ENCODE measurements around the gene CPXM2.
A peak's percentile ranks its signal among the peaks of the same experiment; 100 is the strongest.

CPXM2 gene

DNA sequence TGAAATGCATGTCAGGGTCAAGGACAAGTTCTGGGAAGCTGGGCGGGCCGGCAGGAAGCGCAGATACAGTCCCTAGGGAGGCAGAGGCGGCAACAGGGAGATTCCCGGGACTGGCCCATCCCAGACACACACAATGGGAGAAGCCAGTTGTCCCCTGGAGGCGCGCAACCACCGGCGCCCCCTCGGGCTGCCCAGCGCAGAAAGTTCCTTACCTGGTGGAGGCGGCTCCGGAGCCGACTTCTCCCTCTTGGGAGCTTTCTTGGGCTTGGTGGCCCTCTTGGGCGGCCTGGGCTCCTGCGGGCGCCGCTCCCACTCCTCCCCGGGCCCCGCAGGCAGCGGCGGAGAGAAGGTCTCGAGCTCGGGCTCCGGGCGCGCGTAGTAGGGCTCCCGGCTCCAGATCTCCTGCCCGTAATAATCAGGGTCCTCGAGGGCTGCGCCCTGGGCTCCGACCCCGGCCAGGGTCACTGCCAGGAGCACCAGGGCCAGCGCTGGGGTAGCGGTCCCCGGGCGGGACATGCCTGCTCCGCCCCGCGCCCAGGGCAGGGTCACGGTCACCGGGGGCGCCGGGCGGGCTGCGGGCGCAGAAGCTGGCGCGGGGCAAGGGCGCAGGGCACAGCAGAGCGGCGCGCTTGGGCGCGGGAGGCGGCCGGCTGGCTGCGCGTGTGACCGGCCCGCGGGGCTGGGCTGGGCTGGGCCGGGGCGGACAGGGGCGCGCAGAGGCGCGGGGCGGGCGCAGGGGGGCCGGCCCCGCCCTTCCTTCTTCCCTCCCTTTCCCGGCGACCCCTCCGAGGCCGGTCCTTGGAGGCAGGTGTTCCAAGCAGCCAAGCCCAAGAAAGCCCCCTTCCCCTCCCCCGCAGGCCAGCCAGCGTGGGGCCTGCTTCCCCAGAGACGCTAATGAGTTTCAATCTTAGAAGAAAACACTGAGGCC, at the start of gene CPXM2:
TSS of gene CPXM2 (minus strand) at position 664 of the 928 bp plus-strand sequence. CDS start at position 516, 148 bp downstream.
- Mint-ChIP-seq H3K27ac (no peak within 1 kb of the TSS), H3K9me3 (no peaks in the 10 kb centered on the region), H3K4me3 (no peak within 1 kb of the TSS), H3K36me3 (no peaks in the 10 kb centered on the region), H3K27me3 (peaks cover 14% of the 10 kb centered on the region), H3K4me1 (no peaks in the 10 kb centered on the region)
- DNase-seq (ENCODE audit: low spot score in 2 of 2) = no peak
- ATAC-seq (ENCODE audit: low read depth) = no peak

DNA sequence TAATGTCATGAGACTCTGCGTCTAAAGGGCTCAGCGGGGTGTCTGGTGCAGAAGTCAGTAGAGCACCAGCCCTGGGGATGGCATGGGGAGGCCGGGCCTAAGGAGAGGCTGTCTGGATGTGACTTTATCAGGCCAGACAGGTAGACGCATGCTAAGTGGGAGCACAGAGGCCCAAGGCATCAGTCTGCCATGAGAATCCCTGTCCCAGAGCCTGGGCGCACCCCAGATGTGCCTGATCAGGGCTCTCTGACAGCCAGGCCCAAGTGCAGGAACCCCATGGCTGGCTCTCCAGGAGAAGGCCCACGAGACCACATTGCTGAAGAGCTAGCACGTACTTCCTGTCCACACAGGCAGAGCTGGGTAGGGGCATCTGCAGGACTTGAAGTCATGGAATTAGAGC, 48.0 kb upstream of the CPXM2 start:
- H3K36me3 Mint-ChIP-seq = peaks cover 3% of the 10 kb centered on the region
- H3K27me3 Mint-ChIP-seq = peaks cover 18% of the 10 kb centered on the region
- H3K27ac Mint-ChIP-seq = no peak overlapping the region
- H3K4me3 Mint-ChIP-seq = no peak overlapping the region
- no peak for DNase-seq (ENCODE audit: low spot score in 2 of 2)
- ATAC-seq (ENCODE audit: low read depth) = no peak
- H3K4me1 Mint-ChIP-seq = peaks cover 8% of the 10 kb centered on the region
- H3K9me3 Mint-ChIP-seq = peaks cover 6% of the 10 kb centered on the region

GRCh38 chr10:123938890-123939289, 47.3 kb upstream of the CPXM2 start:
- Mint-ChIP-seq H3K4me3 (no peak overlapping the region), H3K27me3 (peaks cover 18% of the 10 kb centered on the region), H3K36me3 (peaks cover 3% of the 10 kb centered on the region), H3K27ac (no peak overlapping the region), H3K4me1 (peaks cover 12% of the 10 kb centered on the region), H3K9me3 (peaks cover 7% of the 10 kb centered on the region)
- ATAC-seq (ENCODE audit: low read depth) = no peak
- DNase-seq (ENCODE audit: low spot score in 2 of 2) = no peak

- peaks cover 10% of the 10 kb centered on the region for H3K9me3 Mint-ChIP-seq
- ATAC-seq (ENCODE audit: low read depth) (no peak), DNase-seq (ENCODE audit: low spot score in 2 of 2) (no peak)
- peaks cover 3% of the 10 kb centered on the region for H3K36me3 Mint-ChIP-seq
- peaks cover 26% of the 10 kb centered on the region for H3K27me3 Mint-ChIP-seq
- peaks cover 12% of the 10 kb centered on the region for H3K4me1 Mint-ChIP-seq
- H3K4me3 Mint-ChIP-seq = no peak overlapping the region
- H3K27ac Mint-ChIP-seq = no peak overlapping the region
Measured at GRCh38 chr10:123936426-123936825, 44.8 kb upstream of the CPXM2 start.

DNA sequence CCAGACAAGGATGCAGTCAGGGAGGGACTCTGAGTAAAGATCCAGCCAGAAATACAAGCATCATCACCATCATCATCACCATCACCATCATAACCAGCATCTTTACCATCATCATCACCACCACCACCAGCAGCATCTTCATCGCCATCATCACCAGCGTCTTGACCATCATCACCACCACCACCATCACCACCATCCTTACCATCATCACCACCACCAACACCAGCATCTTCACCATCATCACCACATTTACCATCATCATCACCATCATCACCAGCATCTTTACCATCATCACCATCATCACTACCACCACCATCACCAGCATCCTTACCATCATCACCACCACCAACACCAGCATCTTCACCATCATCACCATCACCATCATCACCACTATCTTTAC, 44.1 kb upstream of the CPXM2 start:
- DNase-seq (ENCODE audit: low spot score in 2 of 2) = no peak
- Mint-ChIP-seq H3K27me3 (peaks cover 26% of the 10 kb centered on the region), H3K36me3 (peaks cover 6% of the 10 kb centered on the region), H3K27ac (no peak overlapping the region), H3K9me3 (peaks cover 16% of the 10 kb centered on the region), H3K4me3 (no peak overlapping the region), H3K4me1 (peaks cover 12% of the 10 kb centered on the region)
- no peak for ATAC-seq (ENCODE audit: low read depth)

GRCh38 chr10:123934846-123935245, 43.2 kb upstream of the CPXM2 start:
- ATAC-seq (ENCODE audit: low read depth) (no peak), DNase-seq (ENCODE audit: low spot score in 2 of 2) (no peak)
- Mint-ChIP-seq H3K27me3 (peaks cover 22% of the 10 kb centered on the region), H3K27ac (peak overlapping the region; percentile 15), H3K4me3 (peak overlapping the region; percentile 28), H3K9me3 (peaks cover 16% of the 10 kb centered on the region), H3K4me1 (peaks cover 12% of the 10 kb centered on the region), H3K36me3 (peaks cover 8% of the 10 kb centered on the region)

- H3K36me3 Mint-ChIP-seq = peaks cover 7% of the 10 kb centered on the region
- H3K9me3 Mint-ChIP-seq = peaks cover 12% of the 10 kb centered on the region
- DNase-seq (ENCODE audit: low spot score in 2 of 2) (no peak), ATAC-seq (ENCODE audit: low read depth) (no peak)
- H3K27ac Mint-ChIP-seq = no peak overlapping the region
- H3K4me1 Mint-ChIP-seq = peaks cover 13% of the 10 kb centered on the region
- H3K4me3 Mint-ChIP-seq = no peak overlapping the region
- H3K27me3 Mint-ChIP-seq = peaks cover 20% of the 10 kb centered on the region
Measured at GRCh38 chr10:123930340-123931001, 38.9 kb upstream of the CPXM2 start.

GRCh38 chr10:123929791-123930190, 38.2 kb upstream of the CPXM2 start:
- Mint-ChIP-seq H3K9me3 (peaks cover 12% of the 10 kb centered on the region), H3K4me1 (peaks cover 11% of the 10 kb centered on the region), H3K27me3 (peaks cover 20% of the 10 kb centered on the region), H3K27ac (no peak overlapping the region), H3K36me3 (peaks cover 7% of the 10 kb centered on the region), H3K4me3 (no peak overlapping the region)
- no peak for DNase-seq (ENCODE audit: low spot score in 2 of 2)
- no peak for ATAC-seq (ENCODE audit: low read depth)

- DNase-seq (ENCODE audit: low spot score in 2 of 2) = no peak
- peaks cover 5% of the 10 kb centered on the region for H3K4me1 Mint-ChIP-seq
- peaks cover 14% of the 10 kb centered on the region for H3K9me3 Mint-ChIP-seq
- H3K36me3 Mint-ChIP-seq = peaks cover 9% of the 10 kb centered on the region
- no peak for ATAC-seq (ENCODE audit: low read depth)
- H3K27me3 Mint-ChIP-seq = peaks cover 23% of the 10 kb centered on the region
- H3K27ac Mint-ChIP-seq = no peak overlapping the region
- H3K4me3 Mint-ChIP-seq = no peak overlapping the region
Measured at GRCh38 chr10:123928427-123928826, 36.8 kb upstream of the CPXM2 start.

DNA sequence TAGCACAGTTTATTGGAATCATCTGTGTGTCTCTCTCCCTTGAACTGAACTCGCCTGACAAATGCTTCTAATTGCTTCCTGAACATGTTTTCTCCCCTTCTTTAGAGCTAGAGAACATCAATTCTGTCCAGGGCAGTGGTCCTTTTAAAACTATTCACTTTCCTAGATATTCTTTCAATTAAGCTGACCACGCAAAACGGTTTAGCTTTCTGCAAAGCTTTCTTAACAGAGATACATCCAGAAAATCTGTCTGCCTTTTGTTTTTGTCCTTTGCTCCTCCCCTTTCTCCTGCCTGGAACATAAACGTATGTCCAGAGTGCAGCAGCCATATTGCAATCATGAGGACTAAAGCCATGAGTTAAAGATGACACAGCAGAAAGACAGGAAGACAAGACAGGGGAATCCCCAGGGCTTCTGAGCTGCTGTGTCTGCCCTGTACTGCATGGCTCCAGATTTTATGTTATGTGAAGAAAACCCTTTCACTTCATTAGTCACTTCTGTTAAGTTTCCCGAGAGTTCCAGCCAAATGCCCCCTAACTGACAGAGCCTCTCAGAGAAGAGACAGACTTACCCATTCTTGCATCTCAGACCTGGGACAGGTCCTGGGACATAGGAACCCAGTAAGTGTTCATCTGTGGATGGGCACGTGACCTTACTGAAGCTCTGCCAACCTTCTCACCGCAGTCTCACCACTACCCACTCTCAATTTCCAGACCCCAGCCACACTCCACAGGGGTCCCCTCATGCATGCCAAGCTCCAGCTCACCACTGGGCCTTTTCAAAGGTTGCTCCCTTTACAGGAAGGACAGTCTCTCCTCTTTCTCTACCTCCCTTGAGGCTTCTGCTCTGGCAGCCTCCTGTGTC, 35.0 kb upstream of the CPXM2 start:
- no peak overlapping the region for H3K4me3 Mint-ChIP-seq
- no peak overlapping the region for H3K27ac Mint-ChIP-seq
- H3K9me3 Mint-ChIP-seq = peaks cover 17% of the 10 kb centered on the region
- peaks cover 9% of the 10 kb centered on the region for H3K36me3 Mint-ChIP-seq
- peaks cover 5% of the 10 kb centered on the region for H3K4me1 Mint-ChIP-seq
- DNase-seq (ENCODE audit: low spot score in 2 of 2) (no peak), ATAC-seq (ENCODE audit: low read depth) (peak; percentile 41)
- H3K27me3 Mint-ChIP-seq = peaks cover 23% of the 10 kb centered on the region

- H3K4me3 Mint-ChIP-seq = no peak overlapping the region
- ATAC-seq (ENCODE audit: low read depth) = no peak
- H3K27ac Mint-ChIP-seq = no peak overlapping the region
- no peak for DNase-seq (ENCODE audit: low spot score in 2 of 2)
- peaks cover 4% of the 10 kb centered on the region for H3K4me1 Mint-ChIP-seq
- peaks cover 19% of the 10 kb centered on the region for H3K27me3 Mint-ChIP-seq
- peaks cover 3% of the 10 kb centered on the region for H3K36me3 Mint-ChIP-seq
- H3K9me3 Mint-ChIP-seq = peaks cover 18% of the 10 kb centered on the region
Measured at GRCh38 chr10:123922126-123922525, 30.5 kb upstream of the CPXM2 start.

DNA sequence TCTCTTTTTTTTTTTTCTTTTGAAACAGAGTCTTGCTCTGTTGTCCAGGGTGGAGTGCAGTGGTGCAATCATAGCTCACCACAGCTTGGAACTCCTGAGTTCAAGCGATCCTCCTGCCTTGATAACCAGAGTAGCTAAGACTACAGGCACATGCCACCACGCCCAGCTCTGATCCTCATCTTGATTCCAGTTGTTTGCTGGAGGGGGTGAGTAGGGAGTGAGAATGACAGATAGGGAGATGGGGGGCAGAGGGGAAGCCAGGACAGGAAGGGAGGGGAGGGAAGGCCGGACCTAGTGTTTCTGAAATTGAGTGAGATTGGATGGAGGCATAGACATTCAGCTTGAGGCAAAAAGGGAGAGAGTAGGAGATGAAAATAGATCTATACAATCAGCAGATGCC, 25.2 kb upstream of the CPXM2 start:
- no peak overlapping the region for H3K27ac Mint-ChIP-seq
- peaks cover 9% of the 10 kb centered on the region for H3K9me3 Mint-ChIP-seq
- no peak for DNase-seq (ENCODE audit: low spot score in 2 of 2)
- H3K27me3 Mint-ChIP-seq = peaks cover 14% of the 10 kb centered on the region
- no peak for ATAC-seq (ENCODE audit: low read depth)
- H3K4me3 Mint-ChIP-seq = no peak overlapping the region
- peaks cover 11% of the 10 kb centered on the region for H3K4me1 Mint-ChIP-seq
- peaks cover 2% of the 10 kb centered on the region for H3K36me3 Mint-ChIP-seq

- peaks cover 4% of the 10 kb centered on the region for H3K36me3 Mint-ChIP-seq
- H3K9me3 Mint-ChIP-seq = no peaks in the 10 kb centered on the region
- no peak overlapping the region for H3K27ac Mint-ChIP-seq
- peaks cover 11% of the 10 kb centered on the region for H3K4me1 Mint-ChIP-seq
- DNase-seq (ENCODE audit: low spot score in 2 of 2) (no peak), ATAC-seq (ENCODE audit: low read depth) (peak; percentile 51)
- H3K4me3 Mint-ChIP-seq = no peak overlapping the region
- peaks cover 21% of the 10 kb centered on the region for H3K27me3 Mint-ChIP-seq
Measured at GRCh38 chr10:123913688-123914268, 22.2 kb upstream of the CPXM2 start.
